Central memory CD4-positive, alpha-beta T cell (primary cell): ENCODE results near the gene PHACTR2.
"Not testable (repeated sequence)": the region's sequence is repeated elsewhere in the genome, so short reads cannot be mapped to it uniquely, and the experiment has no call there.

Source experiments
- DNase-seq: peaks from one replicate; pipeline ENCODE4 v3.0.0; 2022

Gene PHACTR2

GRCh38 chr6:143699430-143699825, 21.7 kb downstream of the PHACTR2 start:
- DNase-seq: no peak

- no peak for DNase-seq
Observed at GRCh38 chr6:143700684-143701348, 23.1 kb downstream of the PHACTR2 start.

- DNase-seq: no peak
Observed at GRCh38 chr6:143701349-143702234, 23.8 kb downstream of the PHACTR2 start.

- DNase-seq: no peak
Observed at GRCh38 chr6:143705569-143705968, 27.8 kb downstream of the PHACTR2 start.

GRCh38 chr6:143707697-143708096, 29.9 kb downstream of the PHACTR2 start:
- no peak for DNase-seq

- no peak for DNase-seq
Observed at GRCh38 chr6:143708889-143709288, 31.1 kb downstream of the PHACTR2 start.

- no peak for DNase-seq
Observed at GRCh38 chr6:143711714-143712113, 33.9 kb downstream of the PHACTR2 start.

- DNase-seq: no peak
Observed at GRCh38 chr6:143718472-143718871, 40.7 kb downstream of the PHACTR2 start.

- no peak for DNase-seq
Observed at GRCh38 chr6:143721642-143722041, 43.9 kb downstream of the PHACTR2 start.

GRCh38 chr6:143724876-143725275, 47.1 kb downstream of the PHACTR2 start:
- DNase-seq: no peak

- DNase-seq: no peak
Observed at GRCh38 chr6:143726015-143726647, 48.4 kb downstream of the PHACTR2 start.

- DNase-seq: no peak
Observed at GRCh38 chr6:143727035-143727434, 49.3 kb downstream of the PHACTR2 start.

GRCh38 chr6:143731789-143732188, 54.0 kb downstream of the PHACTR2 start:
- DNase-seq: no peak

GRCh38 chr6:143732536-143732935, 54.8 kb downstream of the PHACTR2 start:
- no peak for DNase-seq

GRCh38 chr6:143733510-143733909, 55.7 kb downstream of the PHACTR2 start:
- DNase-seq: no peak

- DNase-seq: no peak
Observed at GRCh38 chr6:143734641-143735063, 56.9 kb downstream of the PHACTR2 start.

GRCh38 chr6:143738072-143738690, 60.4 kb downstream of the PHACTR2 start:
- not testable (repeated sequence) for DNase-seq

- no peak for DNase-seq
Observed at GRCh38 chr6:143739341-143739851, 61.6 kb downstream of the PHACTR2 start.

GRCh38 chr6:143740213-143740612, 62.4 kb downstream of the PHACTR2 start:
- no peak for DNase-seq

GRCh38 chr6:143741480-143741879, 63.7 kb downstream of the PHACTR2 start:
- no peak for DNase-seq

- no peak for DNase-seq
Observed at GRCh38 chr6:143742070-143742954, 64.5 kb downstream of the PHACTR2 start.

GRCh38 chr6:143742955-143743255, 65.1 kb downstream of the PHACTR2 start:
- DNase-seq: no peak
